Measurements from ENCODE around the gene PAH. TPM values are rescaled to one million over a fixed set of nuclear protein-coding genes. Genes with fewer than 3 reads are reported as not detected.

PAH gene
- polyA plus RNA-seq, 2 of the 4 experiments (the other 2 are of a cell fraction): not detected

GRCh38 chr12:102900389-102900788 lies 16.7 kb downstream of the PAH start (continued):
- TF ChIP-seq ZFP36 (IDR thresholded peaks at IDR 0.05; ENCODE audit: borderline replicate concordance, partially characterized antibody) (no peak), USF2 (IDR thresholded peaks at IDR 0.05) (no peak), SREBF2 (IDR thresholded peaks at IDR 0.05) (no peak), KDM5A (IDR thresholded peaks at IDR 0.05) (no peak)

GRCh38 chr12:102896067-102896466 lies 21.0 kb downstream of the PAH start:
- no peaks in the 10 kb centered on the region for H3K9me3 ChIP-seq
- no peak for TF ChIP-seq CBX2 (IDR thresholded peaks at IDR 0.05; ENCODE audit: borderline replicate concordance, low read depth)
- TF ChIP-seq RCOR1 (IDR thresholded peaks at IDR 0.05; ENCODE audit: low read depth, low read length): no peak
- no peak for TF ChIP-seq CEBPB (IDR thresholded peaks at IDR 0.05)
- no peak for TF ChIP-seq JUN (IDR thresholded peaks at IDR 0.05)
- no peak for TF ChIP-seq RARB (CRISPR knock-in tag; IDR thresholded peaks at IDR 0.05)
- TF ChIP-seq TP53 (CRISPR knock-in tag; IDR thresholded peaks at IDR 0.05): no peak
- no peak for TF ChIP-seq EHMT2 (IDR thresholded peaks at IDR 0.05; ENCODE audit: low read depth)
- TF ChIP-seq NR3C1 (IDR thresholded peaks at IDR 0.05): no peak
- no peak for TF ChIP-seq ELK1 (IDR thresholded peaks at IDR 0.05; ENCODE audit: low read depth, low read length)
- TF ChIP-seq ZC3H11A (IDR thresholded peaks at IDR 0.05): no peak
- TF ChIP-seq ZFP36 (IDR thresholded peaks at IDR 0.05; ENCODE audit: borderline replicate concordance, partially characterized antibody): no peak
- no peak for TF ChIP-seq REST (IDR thresholded peaks at IDR 0.05)
- TF ChIP-seq ZSCAN20 (CRISPR knock-in tag; IDR thresholded peaks at IDR 0.05): no peak
- no peak for TF ChIP-seq RAD21 (conservative IDR thresholded peaks at IDR 0.05 in 1 of 2, IDR thresholded peaks at IDR 0.05 in 1 of 2)
- no peak for TF ChIP-seq TFCP2L1 (CRISPR knock-in tag; IDR thresholded peaks at IDR 0.05)
- TF ChIP-seq ZNF302 (CRISPR knock-in tag; IDR thresholded peaks at IDR 0.05): no peak
- no peak for TF ChIP-seq HES2 (IDR thresholded peaks at IDR 0.05)
- TF ChIP-seq MAZ (IDR thresholded peaks at IDR 0.05; ENCODE audit: borderline replicate concordance, low read depth, low read length): no peak
- no peak for TF ChIP-seq FOXS1 (CRISPR knock-in tag; IDR thresholded peaks at IDR 0.05)
- 96% methylated on average over 1 of the region's 1 CpG for WGBS (ENCODE audit: missing lambda C conversion rate)
- ChIA-PET CTCF (no interaction called here), POLR2A (no interaction called here)
- DNase-seq (ENCODE audit: low read depth in 1 of 2, low spot score in 1 of 2) (no peak), FAIRE-seq (no peak), ATAC-seq (no peak)
- H3K4me1 ChIP-seq: peaks cover 17% of the 10 kb centered on the region; the same call in 2 of the 3 replicates
- no peak overlapping the region for H3K4me2 ChIP-seq
- H3K4me3 ChIP-seq: no peak overlapping the region
- H3K27ac ChIP-seq: no peak overlapping the region
